Fibroblast of the aortic adventitia (primary cell): Measurements from ENCODE around the gene PMIS2. TPM values are rescaled to one million over a fixed set of nuclear protein-coding genes. Genes with fewer than 3 reads are reported as not detected.
A peak's percentile ranks its signal among the peaks of the same experiment; 100 is the strongest.

ENCODE experiments used
- DNase-seq: peaks from one replicate; pipeline ENCODE4 v3.0.0-alpha.2; 2010; ENCODE audit warnings: low read depth
- H3K4me3 ChIP-seq: 2 replicates; pipeline ENCODE4 v1.5.1; 2011; ENCODE audit warnings: low read depth, mild to moderate bottlenecking, control low read depth, low read length, moderate library complexity
- total RNA-seq: library from RNA; depleted of rRNA; stranded (reverse); fragments of >200 nt; gene quantifications from 2 replicates; pipeline ENCODE4 v1.2.3, GENCODE V29; 2012; ENCODE audit warnings: low replicate concordance
- TF ChIP-seq, protein P1 (sequence below): IDR thresholded peaks from 2 replicates; pipeline ENCODE4 v1.5.1; 2011; ENCODE audit warnings: mild to moderate bottlenecking, low read length, control low read depth, inconsistent platforms; ENCODE audit not compliant: insufficient read depth

PMIS2 gene
- total RNA-seq, 1 donor, result not detected

DNA sequence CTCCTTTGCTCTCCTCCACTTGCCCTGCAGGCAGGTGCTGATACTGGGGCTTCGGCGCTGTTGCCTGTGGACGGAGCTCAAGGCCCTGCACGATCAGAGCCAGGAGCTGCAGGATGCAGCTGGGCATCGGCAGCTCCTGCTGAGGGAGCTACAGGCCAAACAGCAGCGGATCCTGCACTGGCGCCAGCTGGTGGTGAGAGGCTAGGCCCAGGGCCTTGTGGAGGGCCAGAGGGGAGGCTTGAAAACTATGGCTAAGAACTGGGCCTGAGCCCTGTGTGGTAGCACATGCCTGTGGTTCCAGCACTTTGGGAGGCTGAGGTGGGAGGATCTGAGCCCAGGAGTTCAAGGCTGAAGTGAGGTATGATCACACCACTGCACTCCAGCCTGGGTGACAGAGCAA, 32.9 kb downstream of the PMIS2 start:
- no peak for DNase-seq
- H3K4me3 ChIP-seq, result no peak overlapping the region
- TF ChIP-seq, protein P1, sequence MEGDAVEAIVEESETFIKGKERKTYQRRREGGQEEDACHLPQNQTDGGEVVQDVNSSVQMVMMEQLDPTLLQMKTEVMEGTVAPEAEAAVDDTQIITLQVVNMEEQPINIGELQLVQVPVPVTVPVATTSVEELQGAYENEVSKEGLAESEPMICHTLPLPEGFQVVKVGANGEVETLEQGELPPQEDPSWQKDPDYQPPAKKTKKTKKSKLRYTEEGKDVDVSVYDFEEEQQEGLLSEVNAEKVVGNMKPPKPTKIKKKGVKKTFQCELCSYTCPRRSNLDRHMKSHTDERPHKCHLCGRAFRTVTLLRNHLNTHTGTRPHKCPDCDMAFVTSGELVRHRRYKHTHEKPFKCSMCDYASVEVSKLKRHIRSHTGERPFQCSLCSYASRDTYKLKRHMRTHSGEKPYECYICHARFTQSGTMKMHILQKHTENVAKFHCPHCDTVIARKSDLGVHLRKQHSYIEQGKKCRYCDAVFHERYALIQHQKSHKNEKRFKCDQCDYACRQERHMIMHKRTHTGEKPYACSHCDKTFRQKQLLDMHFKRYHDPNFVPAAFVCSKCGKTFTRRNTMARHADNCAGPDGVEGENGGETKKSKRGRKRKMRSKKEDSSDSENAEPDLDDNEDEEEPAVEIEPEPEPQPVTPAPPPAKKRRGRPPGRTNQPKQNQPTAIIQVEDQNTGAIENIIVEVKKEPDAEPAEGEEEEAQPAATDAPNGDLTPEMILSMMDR, result no peak

DNA sequence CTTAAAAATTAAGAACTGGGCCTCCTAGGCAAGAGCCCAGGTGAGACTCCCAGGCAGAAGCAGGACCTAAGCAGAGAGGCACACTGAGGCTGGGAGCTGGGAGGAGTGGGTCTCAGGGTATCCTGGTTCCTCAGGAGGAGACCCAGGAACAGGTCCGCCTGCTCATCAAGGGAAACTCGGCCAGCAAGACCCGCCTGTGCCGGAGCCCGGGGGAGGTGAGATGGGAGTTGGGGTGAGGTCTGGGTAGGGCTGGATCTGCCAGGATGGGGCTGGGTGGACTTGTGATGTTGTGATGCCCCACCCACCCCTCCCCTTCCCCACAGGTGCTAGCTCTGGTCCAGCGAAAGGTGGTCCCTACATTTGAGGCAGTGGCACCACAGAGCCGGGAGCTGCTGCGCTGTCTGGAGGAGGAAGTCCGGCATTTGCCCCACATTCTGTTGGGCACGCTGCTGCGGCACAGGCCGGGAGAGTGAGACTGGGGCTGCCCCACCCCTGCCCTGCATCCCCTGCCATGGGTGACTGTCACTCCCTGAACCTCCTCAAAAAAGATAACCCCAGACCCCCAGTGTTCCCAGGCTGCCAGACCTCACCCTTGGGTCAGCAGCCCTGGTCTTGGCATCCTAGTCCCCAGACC, 33.4 kb downstream of the PMIS2 start:
- no peak for DNase-seq
- no peak overlapping the region for H3K4me3 ChIP-seq
- TF ChIP-seq, protein P1, result no peak

DNA sequence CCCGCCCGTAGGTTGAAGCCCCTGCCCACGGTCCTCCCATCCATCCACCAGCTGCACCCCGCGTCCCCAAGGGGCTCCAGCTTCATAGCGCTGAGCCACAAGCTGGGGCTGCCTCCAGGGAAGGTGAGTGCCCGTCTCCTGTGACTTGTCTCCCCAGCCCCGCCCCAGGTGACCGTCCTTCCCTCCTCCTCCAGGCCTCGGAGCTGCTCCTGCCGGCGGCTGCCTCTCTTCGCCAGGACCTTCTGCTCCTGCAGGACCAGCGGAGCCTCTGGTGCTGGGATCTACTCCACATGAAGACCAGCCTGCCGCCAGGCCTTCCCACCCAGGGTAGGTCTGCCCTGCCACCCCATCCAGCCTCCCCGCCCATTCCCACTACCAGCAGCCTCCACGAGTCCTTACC, 34.0 kb downstream of the PMIS2 start:
- H3K4me3 ChIP-seq, result no peak overlapping the region
- DNase-seq, result no peak
- TF ChIP-seq, protein P1, result no peak

DNA sequence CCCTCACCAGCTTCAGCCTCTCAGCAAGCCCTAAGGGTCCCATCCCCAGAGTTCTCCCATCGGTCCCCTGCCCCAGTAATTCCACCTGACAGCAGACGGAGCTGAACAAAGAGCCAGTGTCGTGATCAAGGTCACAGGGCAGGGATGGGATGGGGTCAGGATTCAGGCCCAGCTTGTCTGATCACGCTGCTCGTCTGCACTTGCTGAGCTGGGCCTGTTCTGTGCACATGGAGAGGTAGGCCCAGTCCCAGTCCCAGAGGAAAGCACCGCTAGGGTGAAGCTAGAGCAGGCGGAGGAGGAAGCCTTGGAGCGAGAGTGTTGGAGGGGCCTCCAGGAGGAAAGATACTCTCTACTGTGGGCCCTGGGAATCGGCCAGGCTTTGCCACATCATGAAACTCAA, 35.7 kb downstream of the PMIS2 start:
- TF ChIP-seq, protein P1, result no peak
- H3K4me3 ChIP-seq, result no peak overlapping the region
- DNase-seq, result no peak

DNA sequence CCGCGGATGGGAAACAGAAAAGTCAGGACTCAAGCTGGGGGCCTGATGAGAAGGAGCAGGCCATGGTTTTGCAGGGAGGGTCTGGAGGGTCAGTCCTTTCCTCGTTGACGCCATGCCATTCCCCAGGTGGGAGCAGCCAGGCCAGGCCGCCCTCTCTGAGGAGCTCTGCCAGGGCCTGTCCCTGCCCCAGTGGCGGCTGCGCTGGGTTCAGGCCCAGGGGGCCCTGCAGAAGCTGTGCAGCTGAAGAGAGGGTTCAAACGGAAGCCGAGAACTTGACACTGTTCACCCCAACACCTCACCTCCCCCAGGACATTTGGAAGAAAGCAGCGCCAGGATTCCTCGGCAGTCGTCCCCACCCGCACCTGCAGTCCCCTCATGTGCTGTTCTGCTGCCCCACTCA, 36.8 kb downstream of the PMIS2 start:
- no peak overlapping the region for H3K4me3 ChIP-seq
- DNase-seq, result no peak
- TF ChIP-seq, protein P1, result no peak

DNA sequence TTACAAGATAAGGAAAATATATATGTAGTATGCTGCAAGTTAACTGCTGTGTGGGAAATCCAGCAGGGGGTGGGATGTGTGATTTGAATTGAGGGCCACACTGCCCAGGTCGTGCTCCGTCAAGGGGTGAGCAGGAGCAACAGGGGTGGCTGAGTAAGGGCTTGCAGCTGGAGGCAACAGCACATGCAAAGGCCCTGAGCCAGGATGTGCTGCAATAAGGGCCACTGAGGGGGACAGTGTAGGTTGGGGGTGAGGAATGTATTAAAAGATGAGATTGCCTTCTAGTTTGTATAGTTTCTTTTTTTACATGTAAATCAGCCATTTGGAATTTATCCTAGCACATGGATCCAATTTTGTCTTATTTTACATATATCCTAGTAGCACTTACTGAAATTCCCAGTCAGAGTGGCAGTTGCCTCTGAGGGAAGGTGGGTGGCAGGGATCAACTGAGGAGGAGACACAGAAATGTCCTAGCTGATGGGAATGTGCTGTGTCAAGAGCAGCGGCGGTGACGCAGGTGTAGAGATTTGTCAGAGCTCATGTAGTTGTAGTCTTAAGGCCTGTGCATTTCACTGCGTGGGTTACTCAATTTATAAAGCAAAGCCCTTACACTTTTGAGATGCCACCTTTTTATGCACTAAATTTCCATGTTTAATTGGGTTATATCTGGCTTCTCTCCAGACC, 37.5 kb downstream of the PMIS2 start:
- H3K4me3 ChIP-seq, result no peak overlapping the region
- no peak for DNase-seq
- TF ChIP-seq, protein P1, result no peak

DNA sequence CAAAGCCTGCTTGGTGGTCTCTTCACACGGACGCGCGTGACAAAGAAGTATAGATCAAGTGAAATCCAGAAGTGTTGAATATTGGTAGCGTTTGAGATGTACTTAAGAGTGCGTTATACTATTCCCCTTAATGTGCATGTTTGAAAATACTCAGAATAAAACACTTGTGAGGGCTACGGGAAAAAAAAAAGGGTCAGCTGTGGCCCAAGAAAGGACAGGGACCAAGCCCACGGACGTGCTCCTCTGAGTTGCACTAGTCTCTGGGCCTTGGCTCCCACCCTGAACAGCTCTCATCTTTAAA, 42.2 kb downstream of the PMIS2 start:
- peak overlapping the region; percentile 76 for H3K4me3 ChIP-seq
- no peak for DNase-seq

More for the DNA sequence above, 42.2 kb downstream of the PMIS2 start:
- TF ChIP-seq, protein P1, result no peak
